NCI-H226 (cell line): Measurements from ENCODE around the gene HSPA12A.

Source experiments
- DNase-seq: peaks from one replicate; pipeline ENCODE4 v3.0.0-alpha.2; 2015

The HSPA12A gene

DNA sequence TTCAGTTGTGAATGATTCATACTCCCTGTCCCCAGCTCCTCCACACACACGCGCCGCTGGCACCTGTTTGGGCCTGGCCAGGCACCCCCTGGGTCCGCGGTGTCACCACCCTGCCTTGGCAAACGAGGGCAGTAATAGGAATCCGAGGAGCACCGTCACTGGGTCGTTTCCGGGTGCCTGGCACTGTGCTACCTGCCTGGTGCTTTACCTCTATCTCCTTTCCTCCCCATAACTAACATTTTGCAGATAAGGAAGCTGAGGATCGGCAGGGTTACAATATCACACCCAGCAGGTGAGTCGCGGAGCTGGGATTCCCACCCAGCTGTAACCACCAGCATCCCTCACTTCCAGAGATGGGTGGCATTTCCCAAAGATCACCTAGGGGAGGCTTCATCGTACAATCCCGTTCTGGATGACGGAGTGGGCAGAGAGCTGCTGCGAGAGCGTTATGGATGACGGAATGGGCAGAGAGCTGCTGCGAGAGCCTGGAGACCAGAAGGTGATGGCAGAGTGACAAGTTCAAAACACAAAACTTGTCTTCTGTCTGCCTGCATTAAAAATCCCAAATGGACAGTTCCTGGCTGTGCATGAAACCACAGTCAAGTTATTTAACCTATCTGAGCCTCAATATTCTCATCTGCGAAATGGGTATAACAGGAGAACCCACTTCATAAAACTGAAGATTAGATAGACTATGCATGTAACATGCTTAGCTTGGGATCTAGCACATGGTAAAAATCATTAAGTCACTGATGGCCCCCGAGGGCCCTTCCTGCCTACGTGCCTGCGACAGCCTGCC is 1.1 kb upstream of the HSPA12A start:
- no peak for DNase-seq

DNA sequence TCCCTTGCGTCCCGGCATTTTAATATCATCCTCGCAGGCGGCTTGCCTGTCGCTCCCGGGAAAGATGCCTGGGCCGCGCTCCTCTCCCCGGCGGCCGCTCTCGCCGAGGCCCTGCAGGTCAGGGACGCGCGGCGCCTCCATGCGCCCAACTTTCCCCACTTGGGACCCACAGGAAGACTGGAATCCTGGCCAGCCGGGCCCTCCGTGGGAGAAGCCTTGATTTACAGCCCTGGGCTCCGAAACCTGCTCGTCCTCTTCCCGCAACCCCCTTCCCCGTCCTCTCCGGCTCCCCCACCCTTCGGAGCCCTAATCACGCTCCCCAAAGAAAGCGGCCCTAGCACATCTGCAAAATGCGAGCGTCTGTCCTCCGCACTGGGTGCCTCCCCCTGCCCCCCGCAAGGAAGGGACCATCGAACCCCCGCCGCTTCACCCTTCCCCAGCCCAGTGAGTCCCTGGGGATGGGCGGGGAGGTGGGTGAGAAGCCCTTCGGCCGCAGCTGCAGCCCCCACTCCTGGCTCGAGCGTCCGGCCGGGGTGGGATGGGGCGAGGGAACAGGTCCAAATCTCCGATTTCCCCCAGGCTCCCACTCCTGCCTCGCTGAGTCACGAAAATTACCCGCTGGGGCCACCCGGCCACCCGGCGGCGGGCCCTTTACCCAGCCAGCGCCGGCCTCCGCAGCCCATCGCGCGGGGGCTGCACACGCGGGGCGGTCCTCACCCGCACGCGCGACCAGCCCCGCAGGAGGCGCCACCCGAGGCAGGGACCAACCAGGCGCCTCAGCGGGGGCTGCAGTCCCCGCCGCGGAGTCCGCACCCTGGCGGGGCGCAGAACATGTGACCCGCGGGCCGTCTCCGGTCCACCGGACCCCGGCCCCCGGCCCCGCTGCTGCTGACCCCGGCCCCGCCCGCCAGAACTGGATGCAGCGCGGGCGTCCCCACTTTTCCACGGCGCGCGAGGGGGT is 695 bp downstream of the HSPA12A start:
- no peak for DNase-seq

DNA sequence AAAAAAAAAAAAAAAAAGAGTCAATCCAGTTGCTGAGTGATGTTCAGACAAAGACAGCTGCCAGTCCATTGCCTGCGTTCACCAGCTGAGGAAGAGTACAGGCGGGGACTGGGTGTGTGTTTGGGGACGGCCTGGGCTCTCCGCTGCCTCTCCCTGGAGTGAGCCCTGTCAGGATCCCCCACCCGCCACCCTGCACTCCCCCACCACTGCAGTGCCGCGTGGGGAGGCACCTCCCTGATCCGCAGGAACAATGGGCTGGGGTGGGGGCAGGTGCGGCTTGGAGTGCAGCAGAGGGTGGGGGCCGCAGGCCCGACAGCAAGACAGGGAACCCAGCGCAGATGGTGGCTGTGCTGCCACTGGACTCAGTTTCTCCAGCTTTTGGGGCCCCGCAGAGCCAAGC is 1.4 kb downstream of the HSPA12A start:
- DNase-seq, result no peak

DNA sequence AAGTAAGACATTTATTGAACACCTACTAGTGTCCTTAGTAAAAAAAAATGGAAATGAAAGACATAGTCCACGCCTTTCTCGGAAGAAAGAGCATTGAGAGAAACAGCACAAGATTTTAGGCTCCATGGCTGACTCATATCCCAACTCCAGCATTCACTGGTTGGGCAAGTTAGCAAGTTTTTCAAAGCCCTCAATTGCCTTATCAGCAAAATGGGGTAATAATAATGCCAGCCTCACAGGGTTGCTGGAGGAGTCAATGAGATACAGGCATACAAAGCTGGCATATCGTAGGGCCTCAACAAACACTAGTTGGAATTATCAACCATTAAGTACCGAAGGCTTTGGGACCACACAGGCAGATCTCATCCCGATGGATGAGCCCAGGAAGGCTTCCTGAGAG is 4.0 kb downstream of the HSPA12A start:
- no peak for DNase-seq

DNA sequence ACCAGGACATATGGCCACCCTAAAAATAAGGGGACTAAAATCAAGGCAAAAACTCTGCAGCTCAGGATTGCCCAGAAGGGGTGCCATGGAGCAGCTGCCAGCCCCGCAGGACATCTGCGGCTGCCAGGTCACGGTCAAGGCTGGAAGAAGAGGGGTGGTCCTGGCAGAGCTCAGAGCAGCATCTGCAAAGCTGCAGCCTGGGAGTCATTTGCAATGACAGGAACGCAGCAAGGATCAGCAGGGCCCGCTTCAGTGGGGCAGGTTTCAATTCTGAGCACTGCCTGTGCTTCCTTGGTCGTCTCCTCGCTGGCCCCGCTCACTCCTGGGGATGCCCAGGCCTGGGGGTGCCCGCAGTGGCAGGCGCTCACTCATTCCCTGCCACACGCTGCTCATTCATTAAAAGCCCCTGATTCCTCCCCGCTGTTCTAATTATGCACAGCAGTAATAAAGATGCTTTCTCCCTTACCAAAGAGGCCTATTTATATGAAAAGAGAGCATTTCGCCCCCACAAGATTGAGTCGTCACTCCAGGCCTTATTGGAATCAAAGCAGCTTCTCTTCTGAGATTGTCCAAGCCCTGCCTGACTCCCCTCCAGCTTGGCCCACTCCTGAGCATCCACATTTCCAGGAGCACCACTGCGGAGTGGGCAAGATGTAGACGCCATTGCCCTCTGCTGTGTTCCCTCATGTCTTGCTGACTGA is 4.6 kb downstream of the HSPA12A start:
- no peak for DNase-seq

DNA sequence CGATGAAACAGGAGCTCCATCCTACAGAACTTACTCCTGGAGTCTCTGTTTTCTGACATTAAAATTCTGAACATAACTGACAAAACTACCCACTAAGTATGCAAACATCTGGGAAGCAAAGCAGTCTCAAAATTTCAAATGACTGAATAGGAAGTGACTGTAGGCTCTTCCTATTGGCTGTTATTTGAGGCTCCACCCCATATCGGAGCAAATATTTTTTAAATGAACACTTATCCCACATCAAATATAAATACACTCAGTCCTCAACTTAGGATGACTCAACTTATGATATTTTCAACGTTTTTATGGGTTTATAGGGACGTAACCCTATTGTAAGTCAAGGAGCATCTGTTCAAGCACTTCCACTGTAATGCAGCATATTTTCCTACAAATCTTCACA is 8.8 kb downstream of the HSPA12A start:
- no peak for DNase-seq

DNA sequence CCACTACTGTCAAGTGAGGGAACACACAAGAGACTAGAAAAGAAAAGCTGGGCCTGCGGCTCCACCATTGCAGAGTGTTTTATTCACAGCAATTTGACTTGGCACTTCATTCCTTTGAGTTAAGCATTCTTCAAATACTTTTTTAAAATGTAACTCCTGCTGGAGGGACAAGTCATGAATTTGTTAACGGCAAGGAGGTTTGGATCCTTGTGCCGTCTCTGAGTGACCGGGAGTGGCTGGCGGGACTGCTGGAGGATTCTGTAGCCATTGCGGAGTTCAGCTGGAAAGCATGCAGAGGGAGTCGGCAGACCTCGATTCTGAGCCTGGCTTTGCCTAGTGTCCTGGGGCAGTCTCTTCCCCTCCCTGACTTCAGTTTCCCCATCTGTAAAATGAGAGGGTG is 9.8 kb downstream of the HSPA12A start:
- no peak for DNase-seq

DNA sequence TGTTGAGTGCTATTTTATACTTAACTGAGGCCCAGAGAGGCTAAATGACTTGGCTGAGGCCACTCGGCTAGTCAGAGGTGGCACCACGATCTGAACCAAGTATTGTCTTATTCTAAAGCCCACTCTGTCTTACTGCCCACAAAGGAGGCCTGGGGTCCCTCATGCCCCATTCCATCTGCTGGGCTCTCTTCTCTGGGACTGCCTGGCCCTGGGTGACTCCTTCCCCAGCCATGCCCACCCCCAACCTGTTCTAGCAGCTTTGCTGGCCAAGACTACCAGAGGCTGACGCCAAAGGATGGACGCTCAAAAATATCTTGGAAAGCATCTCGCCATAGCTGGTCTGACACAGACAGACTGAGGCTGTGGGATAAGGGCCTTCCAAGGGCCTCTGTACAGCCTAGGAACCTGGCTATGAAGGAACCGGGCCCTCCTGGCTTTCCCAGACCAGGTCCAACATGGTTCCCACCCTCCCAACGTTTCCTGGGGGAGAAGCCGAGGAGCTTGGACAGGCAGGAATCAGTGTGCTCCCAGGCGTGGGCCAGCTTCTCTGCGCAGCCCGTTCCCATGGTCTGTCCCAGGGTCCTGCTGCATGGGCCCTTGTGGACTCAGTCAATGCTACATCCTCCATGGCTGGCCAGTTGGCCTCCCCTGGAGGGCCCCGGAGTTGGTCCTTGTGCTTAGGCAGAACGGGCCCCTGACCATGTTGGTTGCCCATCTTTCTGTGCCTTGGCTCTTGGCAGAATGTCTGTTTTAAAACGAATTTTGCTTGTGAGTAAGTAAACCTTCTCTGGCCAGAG is 11.7 kb downstream of the HSPA12A start:
- DNase-seq, result no peak

DNA sequence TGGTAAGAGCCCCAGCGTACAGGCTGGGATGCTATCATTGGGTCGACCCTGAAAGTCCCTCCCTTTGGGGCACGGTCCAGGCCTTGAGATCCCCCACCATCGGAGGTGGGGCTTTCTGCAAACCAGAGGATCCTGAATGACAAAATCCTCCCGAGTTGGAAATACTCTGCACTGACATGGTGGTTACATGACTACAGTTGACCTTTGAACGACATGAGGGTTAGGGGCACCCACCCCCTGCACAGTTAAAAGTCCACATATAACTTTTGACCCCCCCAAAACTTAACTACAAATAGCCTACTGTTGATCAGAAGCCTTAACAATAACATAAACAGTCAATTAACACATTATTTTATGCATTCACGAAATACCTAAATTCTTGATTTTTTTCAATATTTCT is 13.1 kb downstream of the HSPA12A start:
- no peak for DNase-seq

DNA sequence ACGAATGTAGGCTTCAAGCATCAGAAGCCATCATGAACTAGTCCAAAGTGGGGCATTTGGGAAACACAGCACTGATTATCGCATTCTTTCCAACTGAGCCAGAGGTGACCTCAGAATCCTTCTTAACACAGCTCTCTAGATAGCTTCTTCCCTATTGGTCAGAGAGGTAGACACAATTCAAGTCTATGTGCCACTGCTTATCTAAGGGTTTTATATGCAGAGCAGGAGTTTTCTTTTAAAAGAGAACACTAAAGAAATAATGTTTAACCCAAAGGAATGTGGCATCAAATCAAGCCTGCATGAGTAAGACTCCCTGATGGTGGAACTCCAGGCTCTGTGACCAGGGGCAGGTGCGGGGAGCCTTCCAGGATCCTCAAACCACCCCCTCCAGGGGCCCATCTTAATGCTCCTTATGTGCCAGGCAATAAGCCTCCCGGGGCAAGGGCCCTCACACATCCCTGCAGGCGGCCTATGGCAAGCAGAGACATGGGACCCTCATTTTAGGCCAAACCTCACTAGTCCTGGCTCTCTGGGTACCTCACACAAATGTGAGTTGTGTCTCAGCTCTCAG is 13.8 kb downstream of the HSPA12A start:
- DNase-seq, result no peak

DNA sequence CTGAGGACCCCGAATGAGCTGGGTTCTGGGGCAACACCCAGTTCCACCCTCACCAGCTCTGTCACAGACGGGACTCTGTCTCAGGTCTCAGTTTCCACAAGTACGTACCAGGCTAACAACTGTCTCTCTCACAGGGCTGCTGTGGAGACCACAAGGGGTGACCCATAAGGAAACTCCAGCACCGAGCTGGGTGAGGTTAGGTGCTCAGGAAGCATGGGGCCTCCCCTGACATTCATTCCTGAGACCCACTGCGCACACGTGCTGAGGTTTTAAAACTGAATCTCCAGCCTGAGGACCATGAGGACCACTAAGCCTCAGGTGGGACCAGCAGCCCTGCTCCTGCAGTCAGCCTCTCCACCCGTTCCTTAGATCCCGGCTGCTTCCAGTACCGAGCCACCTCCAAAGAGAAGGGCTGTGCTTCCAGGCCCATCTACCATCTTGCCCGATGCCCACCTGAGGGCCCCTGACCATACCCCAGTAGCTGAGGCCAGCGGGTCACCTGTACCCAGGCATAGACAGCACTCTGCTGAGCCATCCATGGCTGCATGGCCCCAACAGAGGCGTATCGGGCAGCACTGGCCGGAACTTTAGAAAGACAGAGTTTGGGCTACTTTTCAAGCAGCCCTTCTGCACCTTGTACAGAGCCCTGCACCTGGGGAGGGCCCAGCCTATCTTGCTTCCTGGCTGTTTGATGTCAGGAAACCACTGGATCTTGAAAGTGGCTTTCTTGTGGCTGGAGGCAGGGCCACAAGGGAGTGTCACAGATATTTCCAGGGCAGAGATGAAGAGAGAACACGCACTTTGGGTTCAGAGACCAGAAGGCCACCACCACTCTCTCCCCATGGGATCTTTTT is 18.7 kb downstream of the HSPA12A start:
- DNase-seq, result no peak

DNA sequence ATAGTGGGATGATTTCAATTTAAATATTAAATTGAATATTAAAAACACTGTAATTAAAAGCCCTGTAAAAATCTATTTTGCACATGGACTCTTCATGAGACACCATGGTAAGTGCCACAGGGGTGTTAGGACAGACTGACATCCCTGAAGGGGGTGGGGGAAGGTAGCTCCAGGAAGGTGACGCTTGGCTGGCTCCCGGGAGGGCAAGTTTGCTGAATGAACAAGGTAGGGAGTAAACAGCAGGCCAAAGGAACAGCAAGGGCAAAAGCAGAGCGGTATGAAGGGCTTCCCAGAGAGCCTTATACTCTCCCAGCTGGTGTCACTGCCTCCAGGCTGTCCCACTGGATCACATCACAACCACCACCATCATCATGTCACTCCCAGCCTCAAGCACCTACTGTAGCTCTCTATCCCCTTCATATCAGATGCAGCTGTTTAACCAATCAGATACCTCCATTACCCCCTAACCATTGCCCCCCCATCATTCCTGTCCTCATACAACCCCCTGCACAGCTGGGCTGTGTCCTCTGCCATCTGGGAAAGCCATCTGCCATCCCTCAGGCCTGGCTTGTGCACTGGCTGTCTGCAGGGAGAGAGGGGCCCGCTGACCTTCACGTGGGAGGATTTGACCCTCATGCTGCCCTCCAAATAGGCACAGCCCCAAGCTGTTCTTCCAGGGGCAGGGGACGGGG is 19.5 kb downstream of the HSPA12A start:
- no peak for DNase-seq

DNA sequence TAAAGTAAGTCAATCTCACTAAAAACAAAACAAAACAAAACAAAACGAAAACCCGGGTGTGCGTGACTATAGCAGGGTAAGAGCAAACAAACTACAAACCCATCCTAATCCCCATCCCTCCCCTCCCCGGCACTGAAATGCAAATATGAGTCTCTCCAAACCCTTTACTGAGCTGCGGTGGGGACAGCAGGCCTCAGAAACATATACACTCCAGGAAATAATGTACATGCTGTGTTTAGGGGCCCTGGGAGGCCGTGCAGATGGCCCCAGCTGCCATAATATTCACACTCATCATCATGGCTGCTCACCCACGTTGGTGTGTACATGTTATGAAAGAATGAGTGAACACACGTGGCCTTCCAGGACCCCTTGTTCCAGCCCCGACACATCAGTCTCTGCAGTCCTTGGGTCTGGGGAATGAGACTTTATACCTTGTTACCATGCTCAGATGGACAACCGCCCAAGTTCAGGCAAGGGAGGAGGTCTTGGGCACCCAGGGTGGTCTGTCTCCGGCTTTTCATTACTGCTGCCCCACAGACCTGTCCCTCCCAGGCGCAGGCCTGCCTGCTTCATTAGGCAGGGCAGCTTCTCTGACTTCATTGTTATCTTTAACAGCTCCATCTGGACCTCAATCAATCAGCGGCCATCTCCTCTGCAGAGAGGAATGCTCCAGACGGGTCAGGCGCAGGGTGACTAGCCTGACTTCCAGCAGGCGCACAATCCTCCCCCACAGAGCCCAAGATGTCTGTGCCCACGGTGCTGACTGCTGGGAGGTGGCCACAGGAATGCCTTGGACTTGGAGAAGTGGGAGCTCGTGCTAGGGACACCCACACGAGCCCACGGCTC is 20.6 kb downstream of the HSPA12A start:
- no peak for DNase-seq

DNA sequence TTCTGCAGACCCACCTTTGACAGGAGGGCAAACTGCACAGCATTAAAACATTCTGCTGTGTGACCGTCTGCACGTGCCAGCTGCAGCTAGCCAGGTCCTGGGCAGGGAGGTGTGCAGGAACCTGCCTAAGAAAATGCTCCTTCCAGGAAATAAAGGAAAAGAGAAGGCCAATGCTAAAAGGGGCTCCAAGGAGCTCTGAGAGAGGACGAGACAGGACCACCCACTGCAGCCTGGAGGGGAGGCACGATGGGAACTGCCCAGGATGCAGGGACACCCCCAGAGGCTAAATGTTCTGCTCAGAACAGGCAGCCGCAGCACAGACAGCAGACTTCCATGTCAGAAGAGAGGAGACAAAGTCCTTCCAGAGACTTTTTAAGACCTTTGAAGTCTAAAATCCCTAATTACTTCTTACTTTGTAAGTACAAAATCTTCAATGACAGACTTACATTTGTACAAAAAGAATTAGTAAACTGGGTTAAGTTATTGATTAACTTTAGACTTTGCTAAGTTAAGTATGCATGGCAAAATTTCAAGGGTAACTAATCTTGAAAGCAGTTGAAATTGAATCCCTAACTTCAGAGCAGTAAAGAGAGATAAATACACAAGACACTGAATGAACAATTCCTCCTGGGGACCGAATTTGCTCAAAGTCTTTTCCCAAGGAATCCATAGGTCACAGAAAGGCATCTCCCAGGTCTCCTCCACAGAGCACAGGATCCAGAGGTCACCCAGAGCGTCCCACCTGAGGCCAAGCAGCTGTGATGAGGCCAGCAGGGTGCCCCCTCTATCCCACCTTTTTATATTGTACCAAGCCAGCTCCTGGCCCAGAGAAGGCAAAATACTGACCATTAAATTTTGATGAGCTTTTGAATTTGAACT is 21.5 kb downstream of the HSPA12A start:
- DNase-seq, result no peak

DNA sequence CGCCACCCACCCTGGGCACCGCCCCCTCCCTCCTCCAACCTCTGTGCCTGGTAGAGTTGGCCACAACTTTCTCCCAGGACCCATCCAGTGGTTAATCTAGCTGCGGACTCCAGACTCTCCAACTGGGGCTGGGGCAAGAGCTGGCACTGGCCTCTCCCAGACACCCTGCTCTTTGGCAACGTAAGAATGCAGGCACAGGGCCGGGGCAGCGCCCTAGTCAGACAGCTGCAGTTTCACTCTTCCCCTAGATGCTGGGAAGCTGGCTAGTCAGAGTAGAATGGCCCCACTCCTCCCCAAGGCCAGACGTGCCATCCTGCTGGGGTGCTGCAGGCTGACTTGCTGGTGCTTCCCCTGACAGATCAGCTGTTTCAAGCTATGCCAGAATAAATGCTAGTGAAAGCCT is 22.1 kb downstream of the HSPA12A start:
- DNase-seq, result no peak

DNA sequence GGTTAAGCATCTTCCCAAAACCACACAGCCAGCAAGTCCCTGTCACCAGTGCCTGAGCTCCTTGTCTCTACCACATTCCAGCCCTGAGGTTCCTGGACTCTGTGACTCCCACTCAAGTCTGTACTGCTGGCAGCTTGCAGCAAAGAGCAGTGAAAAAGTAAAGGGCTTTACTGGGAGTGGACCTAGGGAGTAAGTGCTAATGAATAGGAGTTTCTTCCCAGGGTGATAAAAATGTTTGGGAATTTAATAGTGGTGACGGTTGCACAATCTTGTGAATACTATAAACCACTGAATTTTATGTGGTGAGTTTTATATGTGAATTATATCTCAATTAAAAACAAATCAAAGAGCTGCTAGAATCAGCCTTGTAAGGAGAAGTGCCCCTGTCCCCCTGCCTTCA is 22.6 kb downstream of the HSPA12A start:
- DNase-seq, result no peak

DNA sequence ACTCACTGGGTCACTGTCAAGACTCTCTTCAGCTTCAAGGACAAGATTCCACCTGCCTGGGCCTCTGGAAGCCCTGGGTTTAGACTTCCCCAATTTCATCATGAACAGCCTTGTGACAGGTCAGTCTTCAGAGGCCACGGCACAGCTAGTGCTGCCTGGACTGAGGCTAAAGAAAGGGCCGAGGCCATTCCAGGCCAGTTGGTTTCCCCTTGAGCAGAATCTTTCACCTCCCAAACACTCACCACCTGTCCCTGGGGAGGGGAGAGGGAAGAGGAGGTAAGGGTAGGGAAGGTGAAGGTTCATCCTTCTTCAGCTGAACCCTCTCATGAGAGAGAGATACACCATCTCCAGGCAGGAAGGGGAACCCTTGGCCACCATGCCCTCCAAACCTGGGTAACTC is 24.3 kb downstream of the HSPA12A start:
- DNase-seq, result no peak

DNA sequence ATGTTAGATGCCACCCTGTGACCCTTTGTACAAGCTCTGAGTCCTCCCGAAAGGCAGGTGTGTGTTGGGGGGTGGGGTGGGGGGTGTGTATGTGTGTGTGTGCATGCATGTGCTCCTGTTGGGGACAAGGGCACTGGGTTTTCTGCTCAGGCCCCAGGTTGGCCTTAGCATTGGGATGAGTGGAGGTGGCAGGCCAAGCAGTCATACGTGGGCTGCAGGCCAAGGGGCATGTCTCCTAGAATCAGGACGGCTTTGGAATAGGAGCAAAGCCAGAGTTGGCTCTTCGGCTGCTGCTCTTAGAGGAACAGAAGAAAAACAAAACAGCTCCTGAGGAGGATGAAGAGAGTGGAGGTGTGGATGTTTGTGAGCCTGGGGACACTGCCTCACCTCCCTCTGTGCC is 26.0 kb downstream of the HSPA12A start:
- no peak for DNase-seq
